Activated naive CD4-positive, alpha-beta T cell treated with anti-CD3 and anti-CD28 coated beads, Interleukin-2, amount 50 U/mL, for 16 hours (primary cell): ENCODE results near the gene TTC34.
"Not testable (repeated sequence)": the region's sequence is repeated elsewhere in the genome, so short reads cannot be mapped to it uniquely, and the experiment has no call there.

Experiments
- DNase-seq: peaks from one replicate; pipeline ENCODE4 v3.0.0-alpha.2; 2020

The TTC34 gene

GRCh38 chr1:2655598-2656434, 145.7 kb downstream of the TTC34 start:
- DNase-seq, result not testable (repeated sequence)

- not testable (repeated sequence) for DNase-seq
Measured at GRCh38 chr1:2654443-2654948, 147.0 kb downstream of the TTC34 start.

DNA sequence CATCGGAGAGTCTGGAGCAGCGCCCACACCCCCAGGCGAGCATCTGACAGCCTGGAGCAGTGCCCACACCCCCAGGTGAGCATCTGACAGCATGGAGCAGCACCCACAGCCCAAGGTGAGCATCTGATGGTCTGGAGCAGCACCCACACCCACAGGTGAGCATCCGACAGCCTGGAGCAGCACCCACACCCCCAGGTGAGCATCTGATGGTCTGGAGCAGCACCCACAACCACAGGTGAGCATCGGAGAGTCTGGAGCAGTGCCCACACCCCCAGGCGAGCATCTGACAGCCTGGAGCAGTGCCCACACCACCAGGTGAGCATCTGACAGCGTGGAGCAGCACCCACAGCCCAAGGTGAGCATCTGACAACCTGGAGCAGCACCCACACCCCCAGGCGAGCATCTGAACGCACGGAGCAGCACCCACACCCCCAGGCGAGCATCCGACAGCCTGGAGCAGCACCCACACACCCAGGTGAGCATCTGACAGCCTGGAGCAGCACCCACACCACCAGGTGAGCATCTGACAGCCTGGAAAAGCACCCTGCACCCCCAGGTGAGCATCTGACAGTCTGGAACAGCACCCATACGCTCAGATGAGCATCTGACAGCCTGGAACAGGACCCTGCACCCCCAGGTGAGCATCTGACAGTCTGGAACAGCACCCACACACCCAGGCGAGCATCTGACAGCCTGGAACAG, 147.6 kb downstream of the TTC34 start:
- peak; percentile 43 for DNase-seq

GRCh38 chr1:2652926-2653571, 148.4 kb downstream of the TTC34 start:
- DNase-seq, result not testable (repeated sequence)

GRCh38 chr1:2652152-2652925, 149.2 kb downstream of the TTC34 start:
- DNase-seq, result peak; percentile 13

- peak; percentile 8 for DNase-seq
Measured at GRCh38 chr1:2650967-2651645, 150.4 kb downstream of the TTC34 start.

- DNase-seq, result no peak
Measured at GRCh38 chr1:2646837-2647236, 154.7 kb downstream of the TTC34 start.

- no peak for DNase-seq
Measured at GRCh38 chr1:2645776-2646175, 155.7 kb downstream of the TTC34 start.

- DNase-seq, result no peak
Measured at GRCh38 chr1:2645143-2645542, 156.3 kb downstream of the TTC34 start.

- DNase-seq, result no peak
Measured at GRCh38 chr1:2644591-2645101, 156.8 kb downstream of the TTC34 start.

- DNase-seq, result no peak
Measured at GRCh38 chr1:2644171-2644570, 157.3 kb downstream of the TTC34 start.

DNA sequence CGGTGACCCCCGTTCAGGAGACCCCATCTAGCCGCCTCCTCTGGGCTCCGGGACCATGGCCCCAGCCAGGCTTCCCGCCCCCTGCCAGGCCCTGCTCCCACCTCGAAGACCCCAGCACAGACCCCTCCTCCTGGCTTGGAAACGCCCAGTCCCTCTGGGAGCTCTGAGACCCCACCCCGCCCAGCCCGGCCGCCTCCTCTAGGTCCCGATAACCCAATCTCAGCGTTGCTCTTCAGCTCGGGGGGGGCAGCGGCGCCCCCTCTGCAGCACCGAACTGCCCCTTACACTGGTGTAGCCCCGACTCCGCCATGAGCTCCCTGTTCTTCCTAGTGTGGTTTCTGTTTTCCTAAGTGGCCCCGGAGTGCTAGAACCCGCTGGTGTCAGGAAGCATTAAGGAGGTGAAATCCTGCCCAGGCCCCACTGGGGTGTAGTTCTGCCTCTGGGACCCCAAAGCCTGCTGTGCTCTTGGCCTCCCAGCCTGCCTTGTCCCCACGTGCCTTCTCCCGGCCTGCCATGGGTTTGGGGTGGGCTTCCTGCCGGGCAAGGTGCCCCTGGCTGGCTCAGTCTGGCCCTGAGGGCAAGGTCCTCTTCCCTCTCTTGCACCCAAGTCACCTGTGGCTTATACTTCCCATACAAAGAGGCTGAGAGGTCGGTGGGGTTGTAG, 157.9 kb downstream of the TTC34 start:
- no peak for DNase-seq

- peak; percentile 95 for DNase-seq
Measured at GRCh38 chr1:2642560-2643413, 158.7 kb downstream of the TTC34 start.

DNA sequence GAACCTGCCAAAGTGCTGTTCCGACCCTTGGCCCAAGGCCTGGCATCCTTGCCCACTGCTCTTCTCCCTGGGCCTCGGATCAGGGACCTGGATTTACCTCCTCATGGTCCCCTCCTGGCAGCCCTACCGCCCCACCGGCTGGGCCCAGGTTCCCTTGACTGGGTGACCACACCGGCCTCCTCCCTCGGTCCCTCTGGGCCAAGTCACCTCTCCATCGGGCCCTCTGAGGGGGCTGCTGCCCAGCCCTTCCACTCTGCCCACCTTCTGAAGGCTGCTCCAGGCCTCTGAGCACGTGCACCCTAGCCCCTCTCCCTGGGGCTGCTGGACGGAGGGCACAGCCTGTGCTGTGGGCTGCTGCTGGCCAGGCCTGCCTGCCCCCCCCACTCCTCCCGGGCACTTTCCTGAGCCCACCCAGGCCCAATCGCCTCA, 159.3 kb downstream of the TTC34 start:
- no peak for DNase-seq

GRCh38 chr1:2641381-2642130, 159.9 kb downstream of the TTC34 start:
- no peak for DNase-seq

DNA sequence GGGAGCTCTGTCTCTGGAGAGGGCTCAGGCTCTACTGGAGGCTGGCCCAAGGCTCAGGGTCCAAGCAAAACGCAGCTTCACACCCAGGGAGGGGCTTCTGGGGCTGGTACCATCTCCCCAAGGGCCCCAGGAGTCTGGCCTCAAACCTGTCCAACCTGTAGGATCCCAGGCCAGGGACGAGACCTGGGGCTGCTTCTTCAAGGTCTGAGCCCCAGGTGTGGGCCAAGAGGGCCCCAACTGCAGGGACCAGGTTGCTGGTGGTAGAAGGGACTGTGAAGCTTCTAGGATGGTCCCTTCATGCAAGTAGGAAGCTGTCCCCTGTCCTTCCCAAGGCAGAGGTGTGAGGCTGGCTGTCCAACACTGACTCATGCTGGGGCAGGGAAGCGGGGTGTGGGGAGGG, 160.9 kb downstream of the TTC34 start:
- DNase-seq, result no peak

DNA sequence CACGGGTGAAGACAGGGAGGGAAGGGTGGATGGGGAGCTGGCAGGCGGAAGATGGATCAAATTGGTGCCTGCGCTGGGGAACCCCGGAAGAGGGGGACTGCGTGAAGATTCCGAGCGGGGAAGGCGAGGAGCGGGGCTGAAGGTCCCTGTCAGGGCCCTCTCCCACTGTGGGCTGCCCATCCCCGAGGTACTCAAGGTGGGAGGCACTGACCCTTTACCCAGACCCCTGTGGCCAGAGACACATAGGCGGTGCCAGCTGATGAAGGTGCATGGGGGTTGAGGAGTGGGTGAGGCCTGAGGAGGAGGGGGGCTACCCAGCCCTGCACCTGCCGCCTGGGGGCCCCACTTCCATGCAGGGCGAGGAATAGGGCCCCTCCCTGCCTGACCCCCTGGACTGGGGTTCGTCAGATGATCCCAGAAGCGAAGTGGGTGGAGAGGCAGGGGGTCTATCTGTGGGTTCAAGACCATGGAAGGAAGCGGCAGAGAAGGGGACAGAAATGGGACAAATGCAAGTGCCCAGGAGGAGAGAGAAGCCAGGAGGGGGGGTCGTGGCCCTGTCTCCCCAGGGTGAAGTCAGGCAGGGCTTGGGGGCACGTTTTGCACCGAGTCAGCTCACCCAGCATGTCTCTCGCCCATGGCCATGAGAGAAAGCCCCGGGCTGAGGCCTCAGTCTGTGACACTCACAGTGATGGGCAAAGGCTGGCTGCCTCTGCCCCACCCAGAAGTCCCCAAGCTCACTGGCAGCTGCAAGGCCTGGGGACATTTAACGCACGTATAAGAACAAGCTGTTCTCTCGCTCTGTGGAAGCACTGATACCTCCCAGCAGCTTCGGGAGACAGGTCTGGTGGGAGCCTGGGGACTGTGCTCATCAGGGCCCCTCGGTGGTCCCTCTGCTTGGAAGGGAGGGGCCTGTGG, 161.6 kb downstream of the TTC34 start:
- DNase-seq, result no peak

DNA sequence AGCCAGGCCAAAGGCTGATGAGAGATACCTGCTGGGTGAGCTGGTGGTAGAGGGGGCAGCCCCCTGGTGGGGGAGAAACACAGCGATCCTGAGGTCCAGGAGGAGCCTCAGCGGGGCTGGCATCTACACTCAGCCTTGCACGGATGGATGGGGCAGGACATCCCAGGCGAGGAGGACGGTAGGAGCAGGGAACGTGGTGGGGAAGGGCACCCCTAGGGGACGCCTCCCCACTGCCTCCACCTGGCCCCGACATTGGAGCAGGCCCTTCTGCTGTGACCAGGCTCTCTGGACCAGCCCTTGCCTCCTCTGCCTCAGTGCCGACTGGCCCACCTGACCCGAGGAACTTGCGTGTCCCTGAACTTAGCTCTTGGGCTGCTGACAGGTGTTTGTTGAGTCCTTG, 162.3 kb downstream of the TTC34 start:
- no peak for DNase-seq
